ENCODE measurements around the gene NUDT21.

Gene NUDT21

GRCh38 chr16:56413381-56413780 lies 37.8 kb downstream of the NUDT21 start:
- Histone ChIP-seq H3K4me1 (ENCODE audit: control insufficient read depth, low read depth, low read length) (no peaks in the 10 kb centered on the region), H4K5ac (ENCODE audit: low read length) (no peak overlapping the region), H2BK120ac (ENCODE audit: low read depth, low read length) (no peak overlapping the region), H3K56ac (ENCODE audit: low read length) (no peak overlapping the region), H2AK5ac (ENCODE audit: low read length) (no peak overlapping the region), H3K4ac (ENCODE audit: low read depth, low read length) (no peak overlapping the region), H4K8ac (ENCODE audit: low read depth, low read length) (no peak overlapping the region), H3K27ac (ENCODE audit: low read depth, low read length) (no peak overlapping the region), H3K27me3 (ENCODE audit: insufficient read depth, low read length, poor library complexity) (no peaks in the 10 kb centered on the region), H3K4me3 (ENCODE audit: low read length) (no peak overlapping the region), H3K23ac (ENCODE audit: low read length) (no peak overlapping the region), H3K36me3 (ENCODE audit: control insufficient read depth, insufficient read depth, low read length) (peaks cover 3% of the 10 kb centered on the region), H3K9ac (ENCODE audit: low read length) (no peak overlapping the region), H3K79me1 (ENCODE audit: low read length) (no peaks in the 10 kb centered on the region), H3K79me2 (ENCODE audit: control insufficient read depth, insufficient read depth, low read length) (peaks cover 2% of the 10 kb centered on the region), H3K18ac (ENCODE audit: low read length) (no peak overlapping the region), H2BK15ac (replicated peaks; ENCODE audit: low read depth) (no peak overlapping the region), H2BK5ac (ENCODE audit: low read length) (no peak overlapping the region), H3K4me2 (ENCODE audit: low read length) (no peak overlapping the region)
- WGBS (ENCODE audit: extremely low coverage, insufficient coverage, low lambda C conversion rate): no CpG with 5 or more reads among the region's 5 CpGs
- DNase-seq: no peak

GRCh38 chr16:56411624-56412023 lies 39.5 kb downstream of the NUDT21 start:
- Histone ChIP-seq H3K4me2 (ENCODE audit: low read length) (no peak overlapping the region), H3K4ac (ENCODE audit: low read depth, low read length) (no peak overlapping the region), H3K79me2 (ENCODE audit: control insufficient read depth, insufficient read depth, low read length) (no peaks in the 10 kb centered on the region), H4K5ac (ENCODE audit: low read length) (no peak overlapping the region), H3K79me1 (ENCODE audit: low read length) (no peaks in the 10 kb centered on the region), H4K8ac (ENCODE audit: low read depth, low read length) (no peak overlapping the region), H3K27me3 (ENCODE audit: insufficient read depth, low read length, poor library complexity) (no peaks in the 10 kb centered on the region), H2BK5ac (ENCODE audit: low read length) (no peak overlapping the region), H2BK15ac (replicated peaks; ENCODE audit: low read depth) (no peak overlapping the region), H3K4me3 (ENCODE audit: low read length) (no peak overlapping the region), H3K56ac (ENCODE audit: low read length) (no peak overlapping the region), H3K27ac (ENCODE audit: low read depth, low read length) (no peak overlapping the region), H3K9ac (ENCODE audit: low read length) (no peak overlapping the region), H3K18ac (ENCODE audit: low read length) (no peak overlapping the region), H3K36me3 (ENCODE audit: control insufficient read depth, insufficient read depth, low read length) (peaks cover 3% of the 10 kb centered on the region), H2BK120ac (ENCODE audit: low read depth, low read length) (no peak overlapping the region), H3K4me1 (ENCODE audit: control insufficient read depth, low read depth, low read length) (no peaks in the 10 kb centered on the region), H3K23ac (ENCODE audit: low read length) (no peak overlapping the region), H2AK5ac (ENCODE audit: low read length) (no peak overlapping the region)
- WGBS (ENCODE audit: extremely low coverage, insufficient coverage, low lambda C conversion rate): no CpG with 5 or more reads among the region's 2 CpGs
- no peak for DNase-seq

- WGBS (ENCODE audit: extremely low coverage, insufficient coverage, low lambda C conversion rate): no CpG with 5 or more reads among the region's 5 CpGs
- peaks cover 3% of the 10 kb centered on the region for H3K36me3 ChIP-seq (ENCODE audit: control insufficient read depth, insufficient read depth, low read length)
These were observed 40.0 kb downstream of the NUDT21 start for GRCh38 chr16:56411123-56411522.

GRCh38 chr16:56409195-56409594 lies 41.9 kb downstream of the NUDT21 start:
- H2BK5ac ChIP-seq (ENCODE audit: low read length): no peak overlapping the region
- no peak overlapping the region for H3K23ac ChIP-seq (ENCODE audit: low read length)
- peaks cover 3% of the 10 kb centered on the region for H3K36me3 ChIP-seq (ENCODE audit: control insufficient read depth, insufficient read depth, low read length)
- H3K27me3 ChIP-seq (ENCODE audit: insufficient read depth, low read length, poor library complexity): no peaks in the 10 kb centered on the region
- no peak overlapping the region for H2BK15ac ChIP-seq (replicated peaks; ENCODE audit: low read depth)
- H3K4ac ChIP-seq (ENCODE audit: low read depth, low read length): no peak overlapping the region
- WGBS (ENCODE audit: extremely low coverage, insufficient coverage, low lambda C conversion rate): no CpG with 5 or more reads among the region's 4 CpGs
- no peak overlapping the region for H3K4me2 ChIP-seq (ENCODE audit: low read length)
- H3K9ac ChIP-seq (ENCODE audit: low read length): no peak overlapping the region
- no peak overlapping the region for H3K18ac ChIP-seq (ENCODE audit: low read length)
- no peak overlapping the region for H3K56ac ChIP-seq (ENCODE audit: low read length)
- H3K79me1 ChIP-seq (ENCODE audit: low read length): no peaks in the 10 kb centered on the region
- no peak overlapping the region for H2AK5ac ChIP-seq (ENCODE audit: low read length)
- H4K8ac ChIP-seq (ENCODE audit: low read depth, low read length): no peak overlapping the region
- no peak for DNase-seq
- no peak overlapping the region for H3K27ac ChIP-seq (ENCODE audit: low read depth, low read length)
- H2BK120ac ChIP-seq (ENCODE audit: low read depth, low read length): no peak overlapping the region
- no peaks in the 10 kb centered on the region for H3K79me2 ChIP-seq (ENCODE audit: control insufficient read depth, insufficient read depth, low read length)
- H4K5ac ChIP-seq (ENCODE audit: low read length): no peak overlapping the region
- H3K4me1 ChIP-seq (ENCODE audit: control insufficient read depth, low read depth, low read length): no peaks in the 10 kb centered on the region
- no peak overlapping the region for H3K4me3 ChIP-seq (ENCODE audit: low read length)

More at GRCh38 chr16:56411123-56411522, 40.0 kb downstream of the NUDT21 start:
- H3K27ac ChIP-seq (ENCODE audit: low read depth, low read length): no peak overlapping the region
- H2BK5ac ChIP-seq (ENCODE audit: low read length): no peak overlapping the region
- no peak overlapping the region for H4K8ac ChIP-seq (ENCODE audit: low read depth, low read length)
- no peaks in the 10 kb centered on the region for H3K79me2 ChIP-seq (ENCODE audit: control insufficient read depth, insufficient read depth, low read length)
- H3K4me1 ChIP-seq (ENCODE audit: control insufficient read depth, low read depth, low read length): no peaks in the 10 kb centered on the region
- no peak overlapping the region for H3K4me2 ChIP-seq (ENCODE audit: low read length)
- no peak overlapping the region for H3K18ac ChIP-seq (ENCODE audit: low read length)
- H3K4me3 ChIP-seq (ENCODE audit: low read length): no peak overlapping the region
- H2AK5ac ChIP-seq (ENCODE audit: low read length): no peak overlapping the region
- H2BK120ac ChIP-seq (ENCODE audit: low read depth, low read length): no peak overlapping the region
- H3K23ac ChIP-seq (ENCODE audit: low read length): no peak overlapping the region
- no peak overlapping the region for H3K56ac ChIP-seq (ENCODE audit: low read length)
- H3K9ac ChIP-seq (ENCODE audit: low read length): no peak overlapping the region
- no peaks in the 10 kb centered on the region for H3K27me3 ChIP-seq (ENCODE audit: insufficient read depth, low read length, poor library complexity)
- H3K4ac ChIP-seq (ENCODE audit: low read depth, low read length): no peak overlapping the region
- H2BK15ac ChIP-seq (replicated peaks; ENCODE audit: low read depth): no peak overlapping the region
- no peak for DNase-seq
- no peak overlapping the region for H4K5ac ChIP-seq (ENCODE audit: low read length)
- no peaks in the 10 kb centered on the region for H3K79me1 ChIP-seq (ENCODE audit: low read length)

GRCh38 chr16:56408379-56409098 lies 42.6 kb downstream of the NUDT21 start:
- H3K9ac ChIP-seq (ENCODE audit: low read length): no peak overlapping the region
- no peak overlapping the region for H2BK120ac ChIP-seq (ENCODE audit: low read depth, low read length)
- H3K79me2 ChIP-seq (ENCODE audit: control insufficient read depth, insufficient read depth, low read length): no peaks in the 10 kb centered on the region
- H3K23ac ChIP-seq (ENCODE audit: low read length): no peak overlapping the region
- no peaks in the 10 kb centered on the region for H3K79me1 ChIP-seq (ENCODE audit: low read length)
- H3K4me1 ChIP-seq (ENCODE audit: control insufficient read depth, low read depth, low read length): no peaks in the 10 kb centered on the region
- no peak overlapping the region for H2BK15ac ChIP-seq (replicated peaks; ENCODE audit: low read depth)
- no peak overlapping the region for H3K27ac ChIP-seq (ENCODE audit: low read depth, low read length)
- H2BK5ac ChIP-seq (ENCODE audit: low read length): no peak overlapping the region
- H2AK5ac ChIP-seq (ENCODE audit: low read length): no peak overlapping the region
- no CpG with 5 or more reads among the region's 7 CpGs for WGBS (ENCODE audit: extremely low coverage, insufficient coverage, low lambda C conversion rate)
- no peak overlapping the region for H4K5ac ChIP-seq (ENCODE audit: low read length)
- H4K8ac ChIP-seq (ENCODE audit: low read depth, low read length): no peak overlapping the region
- no peak for DNase-seq
- peaks cover 3% of the 10 kb centered on the region for H3K36me3 ChIP-seq (ENCODE audit: control insufficient read depth, insufficient read depth, low read length)
- H3K4me3 ChIP-seq (ENCODE audit: low read length): no peak overlapping the region
- no peaks in the 10 kb centered on the region for H3K27me3 ChIP-seq (ENCODE audit: insufficient read depth, low read length, poor library complexity)
- no peak overlapping the region for H3K18ac ChIP-seq (ENCODE audit: low read length)
- H3K4me2 ChIP-seq (ENCODE audit: low read length): no peak overlapping the region
- H3K4ac ChIP-seq (ENCODE audit: low read depth, low read length): no peak overlapping the region
- H3K56ac ChIP-seq (ENCODE audit: low read length): no peak overlapping the region

Data from mesendoderm (in vitro differentiated cells).